Heart left ventricle (tissue), 16 donors: Measurements from ENCODE around the gene PGBD5. TPM values are rescaled to one million over a fixed set of nuclear protein-coding genes. Genes with fewer than 3 reads are reported as not detected.
"Not testable (repeated sequence)": the region's sequence is repeated elsewhere in the genome, so short reads cannot be mapped to it uniquely, and the experiment has no call there.

Experiments
- ATAC-seq, 4 donors: fragments of 200-7000 bp; cut with Tn5 transposase; one replicate each; pipeline ENCODE4 v1.9.1; 2020 to 2022; ENCODE audit warnings: moderate library complexity in 4 of 4, mild to moderate bottlenecking in 3 of 4, moderate number of reproducible peaks in 1 of 4
- DNase-seq, 5 donors: peaks; one replicate each; pipeline ENCODE4 v3.0.0-alpha.2; 2020
- H3K27ac ChIP-seq, 12 donors: fragments of 200-600 bp; sonication (generic) in 4 of 12; one replicate each; pipeline versions ENCODE4 v1.5.0 to v1.8.0; 2016 to 2022; ENCODE audit warnings: mild to moderate bottlenecking in 2 of 12
- H3K27me3 ChIP-seq, 9 donors: fragments of 200-600 bp; sonication (generic) in 2 of 9; one replicate each; pipeline versions ENCODE4 v1.5.1 to v1.8.0; 2016 to 2022; ENCODE audit warnings: mild to moderate bottlenecking in 3 of 9
- H3K36me3 ChIP-seq, 9 donors: fragments of 200-600 bp; sonication (generic) in 2 of 9; one replicate each; pipeline versions ENCODE4 v1.5.0 to v1.8.0; 2018 to 2022; ENCODE audit warnings: mild to moderate bottlenecking in 2 of 9
- H3K4me1 ChIP-seq, 12 donors: fragments of 200-600 bp; sonication (generic) in 4 of 12; one replicate each; pipeline versions ENCODE4 v1.5.0 to v1.8.0; 2016 to 2022; ENCODE audit warnings: mild to moderate bottlenecking in 3 of 12
- H3K4me3 ChIP-seq, 12 donors: fragments of 200-600 bp; sonication (generic) in 4 of 12; one replicate each; pipeline versions ENCODE4 v1.5.0 to v1.8.0; 2017 to 2022; ENCODE audit warnings: mild to moderate bottlenecking in 9 of 12, moderate library complexity in 4 of 12
- H3K9me3 ChIP-seq, 12 donors: fragments of 200-600 bp; sonication (generic) in 4 of 12; one replicate each; pipeline versions ENCODE4 v1.5.0 to v1.8.0; 2016 to 2022; ENCODE audit warnings: mild to moderate bottlenecking in 1 of 12
- POLR2A ChIP-seq, 2 donors: fragments of 450-650 bp; IDR thresholded peaks; one replicate each; pipeline ENCODE4 v1.6.1; 2017; ENCODE audit warnings: antibody characterized with exemption in 2 of 2, mild to moderate bottlenecking in 2 of 2, moderate library complexity in 2 of 2
- WGBS, 4 donors: extraction: QIAGEN DNeasy Blood & Tissue Kit in 2 of 4; methylation state at CpG; one replicate each; pipeline versions ENCODE4 v1.1.5 to v1.1.7; 2013 to 2018; 5-methylcytosine and 5-hydroxymethylcytosine counted together
- intact Hi-C, 10 donors: fragments of 100-400 bp; cut with DNase I; formaldehyde crosslinking; loops; one replicate each; pipeline versions ENCODE4 v1.11.1 to v1.14.2; 2022
- polyA plus RNA-seq, 2 donors: library from polyadenylated mRNA; stranded (reverse); fragments of 200-250 nt; gene quantifications; one replicate each; pipeline ENCODE4 v1.2.3, GENCODE V29; 2013
- total RNA-seq, 9 donors: library from RNA; depleted of rRNA in 2 of 9; stranded (reverse); fragments of >200 nt in 2 of 9; fragmentation: NEBNext Ultra II Directional in 3 of 9; extraction: Animal tissue kit (Norgen Biotek cat#: 25700) in 3 of 9; gene quantifications; one replicate each; pipeline versions ENCODE4 v1.1.0 to v1.2.4, GENCODE V29; 2016 to 2023
- TF ChIP-seq, protein P1 (sequence below), 12 donors: fragments of 200-600 bp; sonication (generic) in 4 of 12; IDR thresholded peaks; one replicate each; pipeline versions ENCODE4 v1.5.0 to v1.8.0; 2018 to 2022; ENCODE audit warnings: antibody characterized with exemption in 12 of 12, mild to moderate bottlenecking in 5 of 12
- donor health status: ischemic (EF 13 %, LVEDD 7.1; RV severe dilation, severe dysfunction).
- donor health status: healthy with polysubstance abuse.
- donor health status: DM: no; HTN: yes; CAD: no.
- donor health status: DM: no; HTN: no; CAD: no.
- donor health status: ischemic (EF 25% LVEDD 6.9; RV normal size, moderate dysfunction).
- donor health status: ischemic (EF 25% LVEDD 5.7; RV mildly dilated, moderate dysfunction).
- donor health status: healthy.
- donor health status: DM: yes; HTN: yes; CAD: no.
- donor health status: ischemic (EF 35%, LVEDD 5.7; RV mildly dilated, moderate dysfunction).
- donor health status: nonischemic (EF 11% LVEDD 7.7; RV severe dilation, severe dysfunction).
- donor health status: DM: yes; HTN: yes; CAD: no.
- donor health status: PGD.
- donor health status: ischemic (EF 29% LVEDD 5.4; RV normal size, mild dysfunction).
- donor health status: nonischemic (EF 23%, LVEDD 6.1; RV moderate dilation, normal function).

PGBD5 gene
- total and polyA plus RNA-seq, 11 donors, result 1.3 to 16.1 (median 6.3) TPM

DNA sequence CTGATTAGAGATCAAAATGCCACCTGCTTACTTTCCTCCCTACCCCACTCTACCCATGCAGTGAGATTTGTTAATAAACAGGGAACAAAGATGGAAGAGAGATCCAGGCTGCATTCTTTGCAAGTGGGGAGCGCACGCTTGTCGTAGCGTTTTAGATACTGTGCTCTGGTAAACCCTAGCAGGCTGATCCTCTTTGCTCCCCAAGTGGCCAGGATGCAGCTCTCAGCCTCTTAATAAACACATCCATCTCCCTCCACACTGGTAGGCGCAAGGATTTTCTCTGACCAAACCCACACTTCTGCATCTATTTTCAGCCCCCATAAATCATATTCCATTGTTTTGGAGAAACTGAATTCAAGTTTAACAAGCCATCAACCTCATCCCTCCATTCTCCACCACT is 2.9 kb downstream of the PGBD5 start:
- no peak for ATAC-seq
- Histone ChIP-seq H3K4me1 (peaks cover 0 to 22% (median 9%) of the 10 kb centered on the region in 12 donors), H3K4me3 (no peak overlapping the region), H3K27me3 (peaks cover 0 to 71% (median 24%) of the 10 kb centered on the region in 9 donors), H3K36me3 (no peaks in the 10 kb centered on the region), H3K9me3 (no peaks in the 10 kb centered on the region), H3K27ac (no peak overlapping the region)
- intact Hi-C loops, result no loop called here
- DNase-seq, result no peak
- 62 to 78% (median 69%) methylated on average over 5 of the region's 5 CpGs for WGBS, 4 donors
- no peak for TF ChIP-seq POLR2A (IDR thresholded peaks at IDR 0.05)
- TF ChIP-seq, protein P1, sequence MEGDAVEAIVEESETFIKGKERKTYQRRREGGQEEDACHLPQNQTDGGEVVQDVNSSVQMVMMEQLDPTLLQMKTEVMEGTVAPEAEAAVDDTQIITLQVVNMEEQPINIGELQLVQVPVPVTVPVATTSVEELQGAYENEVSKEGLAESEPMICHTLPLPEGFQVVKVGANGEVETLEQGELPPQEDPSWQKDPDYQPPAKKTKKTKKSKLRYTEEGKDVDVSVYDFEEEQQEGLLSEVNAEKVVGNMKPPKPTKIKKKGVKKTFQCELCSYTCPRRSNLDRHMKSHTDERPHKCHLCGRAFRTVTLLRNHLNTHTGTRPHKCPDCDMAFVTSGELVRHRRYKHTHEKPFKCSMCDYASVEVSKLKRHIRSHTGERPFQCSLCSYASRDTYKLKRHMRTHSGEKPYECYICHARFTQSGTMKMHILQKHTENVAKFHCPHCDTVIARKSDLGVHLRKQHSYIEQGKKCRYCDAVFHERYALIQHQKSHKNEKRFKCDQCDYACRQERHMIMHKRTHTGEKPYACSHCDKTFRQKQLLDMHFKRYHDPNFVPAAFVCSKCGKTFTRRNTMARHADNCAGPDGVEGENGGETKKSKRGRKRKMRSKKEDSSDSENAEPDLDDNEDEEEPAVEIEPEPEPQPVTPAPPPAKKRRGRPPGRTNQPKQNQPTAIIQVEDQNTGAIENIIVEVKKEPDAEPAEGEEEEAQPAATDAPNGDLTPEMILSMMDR (IDR thresholded peaks at IDR 0.05), result no peak

DNA sequence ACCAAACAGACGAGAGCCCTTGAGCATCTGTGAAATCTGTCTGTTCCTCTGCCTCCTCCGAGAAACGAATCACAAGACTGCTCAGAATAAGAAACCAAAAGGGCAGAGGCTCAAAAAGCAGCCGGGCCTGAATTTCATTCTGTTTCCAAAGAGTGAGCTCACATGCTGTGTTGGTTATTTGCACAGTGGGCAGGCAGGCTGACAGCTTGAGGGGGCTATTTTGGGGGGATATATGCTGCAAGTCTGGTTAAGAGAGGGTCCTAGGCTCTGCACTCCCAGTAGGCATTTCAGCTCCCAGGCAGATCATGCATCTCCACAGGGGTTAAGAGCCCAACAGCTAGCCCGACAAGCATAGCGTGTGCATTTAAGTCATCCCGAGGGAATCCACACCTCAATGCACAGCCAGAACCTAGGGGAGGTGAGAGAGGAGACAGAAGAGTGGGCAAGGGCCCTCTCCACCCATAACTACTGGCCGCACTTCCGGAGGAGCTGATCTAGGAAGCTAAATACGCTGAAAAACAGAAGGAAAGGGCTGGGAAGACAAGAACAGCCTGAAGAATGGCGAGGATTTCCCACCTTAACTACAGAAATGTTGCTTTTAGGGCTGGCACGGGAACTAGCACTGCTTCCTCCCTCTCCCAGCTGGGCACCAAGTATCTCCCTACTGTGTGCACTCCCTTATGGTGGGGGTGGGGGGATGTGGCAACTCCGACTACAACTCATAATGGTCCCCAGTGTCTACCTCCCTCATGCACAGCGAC is 3.7 kb downstream of the PGBD5 start:
- no peak overlapping the region for H3K27ac ChIP-seq
- intact Hi-C loops, result no loop called here
- peaks cover 0 to 22% (median 9%) of the 10 kb centered on the region in 12 donors for H3K4me1 ChIP-seq
- ATAC-seq (no peak), DNase-seq (no peak)
- no peak for TF ChIP-seq POLR2A (IDR thresholded peaks at IDR 0.05)
- TF ChIP-seq, protein P1 (IDR thresholded peaks at IDR 0.05), result no peak
- no peak overlapping the region for H3K4me3 ChIP-seq
- WGBS, 4 donors, result 38 to 48% (median 45%) methylated on average over 13 to 14 of the region's 14 CpGs
- peaks cover 0 to 63% (median 24%) of the 10 kb centered on the region in 9 donors for H3K27me3 ChIP-seq
- H3K9me3 ChIP-seq, result no peaks in the 10 kb centered on the region
- H3K36me3 ChIP-seq, result no peaks in the 10 kb centered on the region

DNA sequence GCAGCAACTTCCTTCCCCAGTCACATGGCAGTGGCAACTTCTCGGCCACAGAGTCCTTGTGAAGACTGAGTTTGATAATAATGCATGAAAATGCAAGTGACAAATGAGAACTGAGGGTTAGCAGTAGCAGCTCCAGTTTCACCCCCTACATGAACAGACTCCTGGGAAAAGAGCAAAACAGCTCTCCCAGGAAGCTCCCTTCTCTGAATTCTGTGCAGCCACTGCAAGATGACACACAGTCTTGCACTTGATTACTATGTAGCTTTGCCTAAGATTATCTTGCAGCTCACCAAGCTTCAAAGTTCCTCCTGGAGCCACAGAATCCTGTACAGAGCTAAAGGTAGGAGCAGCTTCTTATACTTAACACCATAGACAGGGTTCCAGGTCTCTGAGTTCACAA is 4.7 kb downstream of the PGBD5 start:
- intact Hi-C loops, result no loop called here
- WGBS, 4 donors, result 32 to 63% (median 40%) methylated on average over 1 of the region's 1 CpG

DNA sequence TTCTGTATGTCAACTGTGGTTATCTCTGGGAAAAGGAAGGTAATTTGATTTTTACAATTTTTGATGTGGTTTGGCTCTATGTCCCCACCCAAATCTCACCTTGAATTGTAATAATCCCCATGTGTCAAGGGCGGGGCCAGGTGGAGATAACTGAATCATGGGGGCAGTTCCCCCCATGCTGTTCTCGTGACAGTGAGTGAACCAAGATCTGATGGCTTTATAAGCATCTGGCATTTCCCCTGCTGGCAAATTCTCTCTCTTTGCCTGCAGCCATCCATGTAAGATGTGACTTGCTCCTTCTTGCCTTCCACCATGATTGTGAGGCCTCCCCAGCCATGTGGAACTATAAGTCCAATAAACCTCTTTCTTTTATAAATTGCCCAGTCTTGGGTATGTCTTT is 5.8 kb downstream of the PGBD5 start:
- intact Hi-C loops, H3K9me3 ChIP-seq, H3K36me3 ChIP-seq, ATAC-seq, H3K4me3 ChIP-seq, DNase-seq, H3K27ac ChIP-seq: not testable (repeated sequence)
- Histone ChIP-seq H3K27me3 (peaks cover 0 to 61% (median 18%) of the 10 kb centered on the region in 9 donors), H3K4me1 (peaks cover 0 to 12% (median 9%) of the 10 kb centered on the region in 12 donors)
- 80 to 83% (median 81%) methylated on average over 2 of the region's 2 CpGs for WGBS, 4 donors

More for the DNA sequence above, 4.7 kb downstream of the PGBD5 start:
- Histone ChIP-seq H3K27ac (no peak overlapping the region), H3K4me3 (no peak overlapping the region), H3K36me3 (no peaks in the 10 kb centered on the region), H3K4me1 (peaks cover 0 to 17% (median 9%) of the 10 kb centered on the region in 12 donors), H3K27me3 (peaks cover 0 to 63% (median 20%) of the 10 kb centered on the region in 9 donors), H3K9me3 (no peaks in the 10 kb centered on the region)
- no peak for TF ChIP-seq POLR2A (IDR thresholded peaks at IDR 0.05)
- TF ChIP-seq, protein P1 (IDR thresholded peaks at IDR 0.05), result no peak
- DNase-seq (no peak), ATAC-seq (no peak)
